ENCODE results near the gene CMTM4.
"Not testable (repeated sequence)": the region's sequence is repeated elsewhere in the genome, so short reads cannot be mapped to it uniquely, and the experiment has no call there.

The CMTM4 gene

DNA sequence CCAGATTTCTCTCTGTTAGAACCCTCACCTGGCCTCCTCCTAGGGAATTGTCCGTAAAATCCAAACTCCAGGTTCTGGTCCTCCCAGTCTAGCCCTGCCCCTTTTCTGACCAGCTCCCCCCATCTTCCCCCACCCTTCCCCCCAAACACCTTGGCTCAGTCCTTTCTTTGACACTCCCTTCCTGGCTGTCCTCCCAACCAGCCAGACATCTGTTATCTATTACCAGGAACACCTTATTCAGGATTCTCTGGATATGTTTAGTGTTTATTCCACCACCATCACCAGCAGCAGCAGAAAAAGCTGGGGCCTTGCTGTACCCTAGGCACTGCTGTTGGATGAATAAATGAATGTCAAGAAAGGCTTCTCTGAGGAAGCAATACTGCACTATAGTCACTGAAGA lies 96.1 kb downstream of the CMTM4 start:
- H3K27ac ChIP-seq, result no peak overlapping the region

DNA sequence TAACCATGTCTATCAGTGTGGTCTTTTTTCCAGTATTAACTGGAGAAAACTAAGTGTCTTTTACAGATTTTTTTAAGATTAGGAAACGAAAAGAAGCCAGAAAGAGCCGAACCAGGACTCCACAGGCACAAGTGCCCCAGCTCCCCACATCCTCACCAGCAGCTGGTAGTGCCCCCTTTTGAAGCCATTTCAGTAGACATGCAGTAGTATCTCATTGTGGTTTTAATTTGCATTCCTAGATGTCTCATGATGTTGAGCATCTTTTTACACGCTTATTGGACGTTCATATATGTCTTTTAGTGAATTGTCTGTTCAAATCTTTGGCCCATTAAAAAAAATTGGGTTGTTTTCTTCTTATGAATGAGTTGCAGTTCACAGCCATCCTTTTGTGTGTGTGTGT lies 96.8 kb downstream of the CMTM4 start:
- TF ChIP-seq, protein P1, sequence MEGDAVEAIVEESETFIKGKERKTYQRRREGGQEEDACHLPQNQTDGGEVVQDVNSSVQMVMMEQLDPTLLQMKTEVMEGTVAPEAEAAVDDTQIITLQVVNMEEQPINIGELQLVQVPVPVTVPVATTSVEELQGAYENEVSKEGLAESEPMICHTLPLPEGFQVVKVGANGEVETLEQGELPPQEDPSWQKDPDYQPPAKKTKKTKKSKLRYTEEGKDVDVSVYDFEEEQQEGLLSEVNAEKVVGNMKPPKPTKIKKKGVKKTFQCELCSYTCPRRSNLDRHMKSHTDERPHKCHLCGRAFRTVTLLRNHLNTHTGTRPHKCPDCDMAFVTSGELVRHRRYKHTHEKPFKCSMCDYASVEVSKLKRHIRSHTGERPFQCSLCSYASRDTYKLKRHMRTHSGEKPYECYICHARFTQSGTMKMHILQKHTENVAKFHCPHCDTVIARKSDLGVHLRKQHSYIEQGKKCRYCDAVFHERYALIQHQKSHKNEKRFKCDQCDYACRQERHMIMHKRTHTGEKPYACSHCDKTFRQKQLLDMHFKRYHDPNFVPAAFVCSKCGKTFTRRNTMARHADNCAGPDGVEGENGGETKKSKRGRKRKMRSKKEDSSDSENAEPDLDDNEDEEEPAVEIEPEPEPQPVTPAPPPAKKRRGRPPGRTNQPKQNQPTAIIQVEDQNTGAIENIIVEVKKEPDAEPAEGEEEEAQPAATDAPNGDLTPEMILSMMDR (IDR thresholded peaks at IDR 0.05; ENCODE audit: low read depth, low read length), result no peak
- DNase-seq, result no peak
- Histone ChIP-seq H3K27ac (no peak overlapping the region), H3K27me3 (ENCODE audit: insufficient read depth, low read depth, severe bottlenecking) (no peaks in the 10 kb centered on the region), H3K36me3 (no peaks in the 10 kb centered on the region), H3K9me3 (ENCODE audit: severe bottlenecking) (peaks cover 4% of the 10 kb centered on the region), H3K4me3 (ENCODE audit: low read depth, low read length) (no peak overlapping the region)

More for the DNA sequence above, 96.1 kb downstream of the CMTM4 start:
- no peak for DNase-seq
- H3K4me3 ChIP-seq (ENCODE audit: low read depth, low read length), result no peak overlapping the region
- H3K9me3 ChIP-seq (ENCODE audit: severe bottlenecking), result peaks cover 4% of the 10 kb centered on the region
- H3K27me3 ChIP-seq (ENCODE audit: insufficient read depth, low read depth, severe bottlenecking), result no peaks in the 10 kb centered on the region
- no peaks in the 10 kb centered on the region for H3K36me3 ChIP-seq
- TF ChIP-seq, protein P1 (IDR thresholded peaks at IDR 0.05; ENCODE audit: low read depth, low read length), result no peak

DNA sequence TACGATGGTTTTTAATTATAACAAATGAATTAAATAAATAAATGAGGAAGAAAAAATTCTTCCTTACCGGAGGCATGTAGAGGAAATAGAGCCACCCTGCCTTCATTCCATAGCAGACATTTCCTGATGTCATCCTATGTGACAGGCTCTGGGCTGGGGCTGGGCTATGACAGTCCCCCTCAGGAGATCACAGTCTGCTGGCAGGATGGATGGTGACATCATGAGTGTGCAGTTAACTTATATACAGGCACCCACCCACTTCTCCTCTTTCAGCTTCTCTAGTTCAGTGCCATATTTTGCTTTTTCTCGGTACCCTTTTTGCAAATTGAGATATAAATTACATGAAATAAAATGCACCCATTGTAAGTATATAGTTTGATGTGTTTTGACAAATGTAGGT lies 98.4 kb downstream of the CMTM4 start:
- TF ChIP-seq, protein P1 (IDR thresholded peaks at IDR 0.05; ENCODE audit: low read depth, low read length), result no peak
- Histone ChIP-seq H3K9me3 (ENCODE audit: severe bottlenecking) (peaks cover 4% of the 10 kb centered on the region), H3K27ac (no peak overlapping the region), H3K27me3 (ENCODE audit: insufficient read depth, low read depth, severe bottlenecking) (no peaks in the 10 kb centered on the region), H3K36me3 (no peaks in the 10 kb centered on the region), H3K4me3 (ENCODE audit: low read depth, low read length) (no peak overlapping the region)
- DNase-seq, result no peak

DNA sequence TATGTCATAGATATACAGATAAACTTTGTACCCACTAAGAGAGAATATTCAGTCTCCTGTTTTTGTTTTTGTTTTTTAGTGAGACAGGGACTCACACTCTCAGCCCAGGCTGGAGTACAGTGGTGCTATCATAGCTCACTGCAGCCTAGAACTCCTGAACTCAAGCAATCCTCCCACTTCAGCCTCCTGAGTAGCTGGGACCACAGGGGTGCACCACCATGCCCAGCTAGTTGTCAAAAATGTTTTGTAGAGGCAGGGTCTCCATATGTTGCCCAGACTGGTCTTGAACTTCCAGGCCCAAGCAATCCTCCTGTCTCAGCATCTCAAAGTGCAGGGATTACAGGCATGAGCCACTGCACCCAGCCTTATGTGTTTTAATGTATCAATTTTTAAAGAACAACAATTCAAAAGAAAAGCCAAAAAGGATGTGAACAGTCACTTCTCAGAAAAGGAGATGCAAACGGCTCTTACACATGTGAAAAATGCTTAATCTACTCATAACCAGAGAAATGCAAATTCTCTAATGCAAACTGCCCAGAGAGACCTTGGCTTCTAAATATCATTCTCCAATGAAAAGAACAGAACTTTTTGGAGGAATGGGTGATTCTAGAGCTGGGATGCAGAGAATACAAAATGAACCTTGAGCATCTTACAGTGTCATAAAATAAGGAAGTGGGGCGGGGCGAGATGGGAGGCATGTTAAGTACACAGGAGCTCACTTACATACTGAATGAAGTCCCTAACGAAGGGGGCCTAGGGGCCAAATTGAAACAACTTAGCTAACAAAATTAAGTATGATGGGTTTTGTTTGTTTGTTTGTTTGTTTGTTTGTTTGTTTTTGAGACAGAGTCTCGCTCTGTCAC lies 99.3 kb downstream of the CMTM4 start:
- Histone ChIP-seq H3K9me3 (ENCODE audit: severe bottlenecking) (peaks cover 4% of the 10 kb centered on the region), H3K27ac (no peak overlapping the region), H3K4me3 (ENCODE audit: low read depth, low read length) (no peak overlapping the region), H3K27me3 (ENCODE audit: insufficient read depth, low read depth, severe bottlenecking) (no peaks in the 10 kb centered on the region), H3K36me3 (no peaks in the 10 kb centered on the region)
- TF ChIP-seq, protein P1 (IDR thresholded peaks at IDR 0.05; ENCODE audit: low read depth, low read length), result no peak
- no peak for DNase-seq

DNA sequence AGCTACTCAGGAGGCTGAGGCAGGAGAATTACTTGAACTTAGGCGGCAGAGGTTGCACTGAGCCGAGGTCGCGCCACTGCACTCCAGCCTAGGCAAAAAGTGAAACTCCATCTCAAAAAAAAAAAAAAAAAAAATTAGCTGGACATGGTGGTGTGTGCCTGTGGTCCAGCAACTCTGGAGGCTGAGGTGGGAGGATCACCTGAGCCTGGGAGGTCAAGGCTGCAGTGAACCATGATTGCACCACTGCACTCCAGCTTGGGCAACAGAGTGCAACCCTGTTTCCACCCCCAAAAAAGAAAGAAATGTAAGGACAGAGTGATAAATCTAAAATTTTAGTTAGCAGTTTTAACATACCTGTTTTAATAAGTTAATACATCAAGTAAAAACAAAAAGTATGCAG lies 100.0 kb downstream of the CMTM4 start:
- H3K36me3 ChIP-seq; H3K4me3 ChIP-seq (ENCODE audit: low read depth, low read length); H3K9me3 ChIP-seq (ENCODE audit: severe bottlenecking); DNase-seq; H3K27me3 ChIP-seq (ENCODE audit: insufficient read depth, low read depth, severe bottlenecking); H3K27ac ChIP-seq: not testable (repeated sequence)

DNA sequence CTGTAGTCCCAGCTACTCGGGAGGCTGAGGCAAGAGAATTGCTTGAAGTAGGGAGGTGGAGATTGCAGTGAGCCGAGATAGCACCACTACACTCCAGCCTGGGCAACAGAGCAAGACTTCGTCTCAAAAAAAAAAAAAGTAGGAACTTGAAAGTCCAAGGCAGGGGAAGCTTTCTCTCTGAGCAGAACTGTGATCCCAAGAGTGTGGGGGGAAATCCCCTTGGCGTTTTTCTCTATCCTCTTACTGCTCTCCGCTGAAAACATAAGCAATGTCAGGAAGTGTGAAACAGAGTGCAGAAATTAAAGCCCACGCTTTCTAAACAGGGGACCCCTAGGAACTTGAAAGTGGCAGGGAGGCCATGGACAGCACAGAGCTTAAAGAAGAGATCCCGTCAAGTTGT lies 101.8 kb downstream of the CMTM4 start:
- no peak for DNase-seq
- H3K36me3 ChIP-seq, result no peaks in the 10 kb centered on the region
- no peaks in the 10 kb centered on the region for H3K27me3 ChIP-seq (ENCODE audit: insufficient read depth, low read depth, severe bottlenecking)
- H3K9me3 ChIP-seq (ENCODE audit: severe bottlenecking), result no peaks in the 10 kb centered on the region
- TF ChIP-seq, protein P1 (IDR thresholded peaks at IDR 0.05; ENCODE audit: low read depth, low read length), result no peak
- no peak overlapping the region for H3K27ac ChIP-seq
- H3K4me3 ChIP-seq (ENCODE audit: low read depth, low read length), result no peak overlapping the region
